Kidney epithelial cell (primary cell): Measurements from ENCODE around the gene NDUFS2. TPM values are rescaled to one million over a fixed set of nuclear protein-coding genes. Genes with fewer than 3 reads are reported as not detected.
A peak's percentile ranks its signal among the peaks of the same experiment; 100 is the strongest.

ENCODE experiments used
- DNase-seq: peaks from one replicate; pipeline ENCODE4 v3.0.0-alpha.2; 2010; ENCODE audit warnings: low read depth
- H3K27me3 ChIP-seq: 2 replicates; pipeline ENCODE4 v1.6.0; 2011; ENCODE audit warnings: low read length; ENCODE audit not compliant: control insufficient read depth, insufficient read depth
- H3K36me3 ChIP-seq: 2 replicates; pipeline ENCODE4 v1.5.1; 2011; ENCODE audit warnings: low read length; ENCODE audit not compliant: control insufficient read depth, insufficient read depth
- H3K4me3 ChIP-seq: 2 replicates; pipeline ENCODE4 v1.5.1; 2011; ENCODE audit warnings: low read depth, mild to moderate bottlenecking, control low read depth, low read length
- CTCF ChIP-seq: IDR thresholded peaks from 2 replicates; pipeline ENCODE4 v1.5.1; 2011; ENCODE audit warnings: mild to moderate bottlenecking, moderate library complexity, low read length, control low read depth, inconsistent platforms; ENCODE audit not compliant: insufficient read depth, poor library complexity, severe bottlenecking
- total RNA-seq: library from RNA; depleted of rRNA; stranded (reverse); fragments of >200 nt; gene quantifications from 2 replicates; pipeline ENCODE4 v1.2.3, GENCODE V29; 2015

NDUFS2 gene
- total RNA-seq, 1 donor from 2014 or later: 96.9 TPM

DNA sequence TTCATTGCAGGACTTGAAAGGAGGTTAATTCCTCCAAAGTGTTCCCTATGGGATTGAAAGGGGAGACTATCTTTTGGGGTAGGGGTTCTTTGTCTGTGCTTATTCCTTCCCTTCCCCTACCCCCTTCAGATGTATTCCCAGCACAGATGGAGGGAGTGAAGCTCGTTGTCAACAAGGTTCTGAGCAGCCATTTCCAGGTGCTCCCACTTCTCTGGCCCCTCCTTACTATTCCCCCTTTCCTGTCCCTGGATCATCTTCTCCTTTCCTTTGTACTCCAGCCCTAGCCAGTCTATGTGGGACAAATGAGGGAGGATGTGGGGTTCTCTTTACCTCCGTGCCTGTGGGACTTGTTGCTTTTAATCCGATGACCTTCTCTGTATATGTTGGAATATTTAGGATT lies 24.6 kb downstream of the NDUFS2 start:
- peak overlapping the region; percentile 90 for H3K4me3 ChIP-seq
- DNase-seq: no peak
- no peak for TF ChIP-seq CTCF
- H3K27me3 ChIP-seq: no peaks in the 10 kb centered on the region
- H3K36me3 ChIP-seq: no peaks in the 10 kb centered on the region

- no peaks in the 10 kb centered on the region for H3K36me3 ChIP-seq
Observed at GRCh38 chr1:161227196-161227871, 25.2 kb downstream of the NDUFS2 start.

GRCh38 chr1:161228032-161228431 lies 25.9 kb downstream of the NDUFS2 start:
- DNase-seq: no peak
- TF ChIP-seq CTCF: no peak

More at GRCh38 chr1:161227196-161227871, 25.2 kb downstream of the NDUFS2 start:
- no peak for DNase-seq
- peak; percentile 73 for TF ChIP-seq CTCF
- no peak overlapping the region for H3K4me3 ChIP-seq
- no peaks in the 10 kb centered on the region for H3K27me3 ChIP-seq

DNA sequence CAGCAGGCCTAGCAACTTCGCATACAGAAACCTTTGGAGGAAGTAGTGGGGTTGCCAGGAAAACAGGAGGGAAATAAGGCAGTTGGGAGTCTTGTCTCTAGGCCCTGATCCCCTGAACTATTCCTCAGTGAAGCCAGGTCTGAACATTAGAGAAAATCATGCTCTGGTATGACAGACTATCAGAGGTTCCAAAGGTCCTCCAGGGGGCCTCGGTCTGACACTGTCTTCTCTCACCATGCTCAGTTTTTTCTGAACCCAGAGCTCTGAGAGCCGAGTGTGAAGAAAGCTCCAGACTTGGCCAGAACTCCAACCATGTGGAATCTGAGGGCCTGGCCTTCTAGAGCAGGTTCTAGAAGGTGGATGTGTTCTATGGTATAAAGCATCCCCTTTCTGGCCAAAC lies 27.7 kb downstream of the NDUFS2 start:
- no peaks in the 10 kb centered on the region for H3K36me3 ChIP-seq
- no peaks in the 10 kb centered on the region for H3K27me3 ChIP-seq
- H3K4me3 ChIP-seq: no peak overlapping the region
- TF ChIP-seq CTCF: peak; percentile 16
- no peak for DNase-seq

More at GRCh38 chr1:161228032-161228431, 25.9 kb downstream of the NDUFS2 start:
- Histone ChIP-seq H3K4me3 (no peak overlapping the region), H3K27me3 (no peaks in the 10 kb centered on the region), H3K36me3 (no peaks in the 10 kb centered on the region)

GRCh38 chr1:161230762-161231161 lies 28.6 kb downstream of the NDUFS2 start:
- no peak overlapping the region for H3K4me3 ChIP-seq
- TF ChIP-seq CTCF: no peak
- DNase-seq: no peak
- H3K27me3 ChIP-seq: no peaks in the 10 kb centered on the region
- H3K36me3 ChIP-seq: no peaks in the 10 kb centered on the region

GRCh38 chr1:161233102-161233501 lies 30.9 kb downstream of the NDUFS2 start:
- H3K4me3 ChIP-seq: no peak overlapping the region

More at GRCh38 chr1:161233102-161233501, 30.9 kb downstream of the NDUFS2 start:
- no peak for TF ChIP-seq CTCF
- Histone ChIP-seq H3K27me3 (peaks cover 2% of the 10 kb centered on the region), H3K36me3 (no peaks in the 10 kb centered on the region)
- no peak for DNase-seq
